ENCODE measurements around the gene RRP15. TPM values are rescaled to one million over a fixed set of nuclear protein-coding genes. Genes with fewer than 3 reads are reported as not detected.
A peak's percentile ranks its signal among the peaks of the same experiment; 100 is the strongest.

The RRP15 gene
- total and polyA plus RNA-seq, 9 of the 15 experiments (the other 6 are each of a cell fraction or from before 2014, with no cell fraction given): 9.5 to 58.1 (median 29.3) TPM

DNA sequence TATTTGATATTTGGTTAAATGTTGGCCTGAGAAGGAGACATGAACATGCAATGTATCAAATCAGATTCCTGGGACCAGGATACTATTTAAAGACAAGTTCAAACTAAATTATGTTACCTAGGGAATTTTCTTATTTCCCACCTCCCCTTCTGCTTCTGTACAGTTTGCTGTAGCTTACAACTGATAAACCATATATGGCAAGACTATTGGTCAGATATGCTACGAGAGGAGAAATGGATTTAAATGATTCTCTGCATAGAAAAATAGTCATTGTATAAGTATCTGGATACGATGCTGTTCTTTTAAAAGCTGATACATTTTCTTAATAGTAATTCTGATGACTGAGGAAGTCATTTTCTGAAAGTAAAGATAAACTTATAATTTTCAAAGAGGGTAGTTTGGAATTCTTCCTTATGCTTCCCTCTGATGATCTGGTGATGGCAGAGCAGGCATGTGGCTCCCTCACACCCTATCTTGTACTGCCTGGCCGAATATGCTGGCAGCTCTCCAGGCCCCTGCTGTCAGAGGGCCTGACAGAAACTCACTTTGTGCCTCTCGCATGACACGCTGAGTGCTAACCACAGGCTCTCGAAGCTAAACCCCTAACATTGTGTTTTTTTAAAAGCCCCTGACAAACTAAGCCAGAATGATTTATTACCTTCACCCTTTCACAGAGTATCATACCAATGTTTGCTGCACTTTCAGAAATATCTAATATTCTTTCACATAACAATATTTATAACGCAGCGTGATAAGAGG, 19.4 kb downstream of the RRP15 start (continued):
- TF ChIP-seq, protein P1, sequence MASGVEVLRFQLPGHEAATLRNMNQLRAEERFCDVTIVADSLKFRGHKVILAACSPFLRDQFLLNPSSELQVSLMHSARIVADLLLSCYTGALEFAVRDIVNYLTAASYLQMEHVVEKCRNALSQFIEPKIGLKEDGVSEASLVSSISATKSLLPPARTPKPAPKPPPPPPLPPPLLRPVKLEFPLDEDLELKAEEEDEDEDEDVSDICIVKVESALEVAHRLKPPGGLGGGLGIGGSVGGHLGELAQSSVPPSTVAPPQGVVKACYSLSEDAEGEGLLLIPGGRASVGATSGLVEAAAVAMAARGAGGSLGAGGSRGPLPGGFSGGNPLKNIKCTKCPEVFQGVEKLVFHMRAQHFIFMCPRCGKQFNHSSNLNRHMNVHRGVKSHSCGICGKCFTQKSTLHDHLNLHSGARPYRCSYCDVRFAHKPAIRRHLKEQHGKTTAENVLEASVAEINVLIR (CRISPR knock-in tag; IDR thresholded peaks at IDR 0.05): peak; percentile 37; the same call in 1 of the 2 replicates
- no peak for TF ChIP-seq ZNF764 (CRISPR knock-in tag; IDR thresholded peaks at IDR 0.05; ENCODE audit: low read depth)
- no peak for TF ChIP-seq ASH1L (IDR thresholded peaks at IDR 0.05; ENCODE audit: borderline replicate concordance, low read depth, partially characterized antibody)
- 0 out of 2 replicates have a peak, but pooled peaks have one; percentile 55 for TF ChIP-seq KAT7 (CRISPR knock-in tag; IDR thresholded peaks at IDR 0.05; ENCODE audit: borderline replicate concordance)
- TF ChIP-seq, protein P2, sequence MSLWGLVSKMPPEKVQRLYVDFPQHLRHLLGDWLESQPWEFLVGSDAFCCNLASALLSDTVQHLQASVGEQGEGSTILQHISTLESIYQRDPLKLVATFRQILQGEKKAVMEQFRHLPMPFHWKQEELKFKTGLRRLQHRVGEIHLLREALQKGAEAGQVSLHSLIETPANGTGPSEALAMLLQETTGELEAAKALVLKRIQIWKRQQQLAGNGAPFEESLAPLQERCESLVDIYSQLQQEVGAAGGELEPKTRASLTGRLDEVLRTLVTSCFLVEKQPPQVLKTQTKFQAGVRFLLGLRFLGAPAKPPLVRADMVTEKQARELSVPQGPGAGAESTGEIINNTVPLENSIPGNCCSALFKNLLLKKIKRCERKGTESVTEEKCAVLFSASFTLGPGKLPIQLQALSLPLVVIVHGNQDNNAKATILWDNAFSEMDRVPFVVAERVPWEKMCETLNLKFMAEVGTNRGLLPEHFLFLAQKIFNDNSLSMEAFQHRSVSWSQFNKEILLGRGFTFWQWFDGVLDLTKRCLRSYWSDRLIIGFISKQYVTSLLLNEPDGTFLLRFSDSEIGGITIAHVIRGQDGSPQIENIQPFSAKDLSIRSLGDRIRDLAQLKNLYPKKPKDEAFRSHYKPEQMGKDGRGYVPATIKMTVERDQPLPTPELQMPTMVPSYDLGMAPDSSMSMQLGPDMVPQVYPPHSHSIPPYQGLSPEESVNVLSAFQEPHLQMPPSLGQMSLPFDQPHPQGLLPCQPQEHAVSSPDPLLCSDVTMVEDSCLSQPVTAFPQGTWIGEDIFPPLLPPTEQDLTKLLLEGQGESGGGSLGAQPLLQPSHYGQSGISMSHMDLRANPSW (CRISPR knock-in tag; IDR thresholded peaks at IDR 0.05): no peak
- TF ChIP-seq ZNF586 (CRISPR knock-in tag; conservative IDR thresholded peaks at IDR 0.05): peak; percentile 44; the same call in 1 of the 2 replicates
- no peak for TF ChIP-seq ZNF184 (CRISPR knock-in tag; IDR thresholded peaks at IDR 0.05)
- no peak for TF ChIP-seq EHMT2 (IDR thresholded peaks at IDR 0.05)
- TF ChIP-seq MECOM (CRISPR knock-in tag; IDR thresholded peaks at IDR 0.05): no peak
- TF ChIP-seq ZNF274 (IDR thresholded peaks at IDR 0.05; ENCODE audit: borderline replicate concordance, low read depth, low read length): no peak
- TF ChIP-seq LARP7 (IDR thresholded peaks at IDR 0.05): no peak
- TF ChIP-seq POLR3A (IDR thresholded peaks at IDR 0.05; ENCODE audit: borderline replicate concordance, extremely low read depth, insufficient read depth, insufficient read length): no peak
- TF ChIP-seq TGIF2 (CRISPR knock-in tag; IDR thresholded peaks at IDR 0.05): no peak
- no peak for TF ChIP-seq NFATC3 (IDR thresholded peaks at IDR 0.05)
- TF ChIP-seq SRSF3 (IDR thresholded peaks at IDR 0.05; ENCODE audit: insufficient read depth, low read length): no peak
- no peak for TF ChIP-seq BMI1 (IDR thresholded peaks at IDR 0.05; ENCODE audit: low read length)
- TF ChIP-seq SIRT6 (IDR thresholded peaks at IDR 0.05; ENCODE audit: low read depth, low read length): no peak
- peak; percentile 90 for TF ChIP-seq TCF3 (CRISPR knock-in tag; IDR thresholded peaks at IDR 0.05)
- TF ChIP-seq, protein P3, sequence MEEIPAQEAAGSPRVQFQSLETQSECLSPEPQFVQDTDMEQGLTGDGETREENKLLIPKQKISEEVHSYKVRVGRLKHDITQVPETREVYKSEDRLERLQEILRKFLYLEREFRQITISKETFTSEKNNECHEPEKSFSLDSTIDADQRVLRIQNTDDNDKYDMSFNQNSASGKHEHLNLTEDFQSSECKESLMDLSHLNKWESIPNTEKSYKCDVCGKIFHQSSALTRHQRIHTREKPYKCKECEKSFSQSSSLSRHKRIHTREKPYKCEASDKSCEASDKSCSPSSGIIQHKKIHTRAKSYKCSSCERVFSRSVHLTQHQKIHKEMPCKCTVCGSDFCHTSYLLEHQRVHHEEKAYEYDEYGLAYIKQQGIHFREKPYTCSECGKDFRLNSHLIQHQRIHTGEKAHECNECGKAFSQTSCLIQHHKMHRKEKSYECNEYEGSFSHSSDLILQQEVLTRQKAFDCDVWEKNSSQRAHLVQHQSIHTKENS (CRISPR knock-in tag; IDR thresholded peaks at IDR 0.05): no peak
- TF ChIP-seq ZBTB17 (CRISPR knock-in tag; IDR thresholded peaks at IDR 0.05): no peak
- TF ChIP-seq ATF7 (IDR thresholded peaks at IDR 0.05): peak; percentile 70

All from K562 (cell line).